Measurements from ENCODE around the gene ARX. TPM values are rescaled to one million over a fixed set of nuclear protein-coding genes. Genes with fewer than 3 reads are reported as not detected.

ARX gene
- total RNA-seq, 5 donors from 2014 or later (not counting 1 experiment from before 2014, with no cell fraction given) = not detected

DNA sequence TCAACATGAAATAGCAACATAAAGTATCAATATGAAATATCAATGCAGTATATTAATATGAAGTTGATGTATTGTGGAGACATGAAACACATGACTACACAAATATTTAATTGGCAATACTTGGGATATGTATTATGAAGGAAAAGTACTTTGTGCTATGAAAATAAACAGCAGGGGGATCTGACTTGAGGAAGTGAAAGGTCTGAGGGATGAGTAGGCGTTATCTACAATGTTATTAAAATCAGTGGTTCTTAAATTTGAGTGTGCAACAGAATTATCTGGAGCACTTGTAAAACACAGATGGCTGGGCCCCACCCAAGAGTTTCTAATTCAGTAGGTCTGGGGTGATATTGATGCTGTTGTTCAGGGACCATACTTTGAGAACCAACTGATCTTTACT lies 27.4 kb upstream of the ARX start:
- POLR2A ChIA-PET = no interaction called here
- Histone ChIP-seq H3K9me3 (no peaks in the 10 kb centered on the region), H3K27me3 (replicated peaks in 1 of 2; ENCODE audit: control insufficient read depth in 2 of 2, extremely low read depth in 1 of 2, insufficient read depth in 2 of 2, low read length in 1 of 2) (no peaks in the 10 kb centered on the region), H3K27ac (ENCODE audit: low read length) (no peak overlapping the region), H3K36me3 (ENCODE audit: control insufficient read depth in 2 of 2, extremely low read depth in 1 of 2, insufficient read depth in 1 of 2, low read length in 1 of 2) (no peaks in the 10 kb centered on the region), H3K4me3 (ENCODE audit: control insufficient read depth in 1 of 2, extremely low read depth in 1 of 2, low read length in 1 of 2) (no peak overlapping the region), H3K4me1 (ENCODE audit: control insufficient read depth in 1 of 2, extremely low read depth in 1 of 2, insufficient read depth in 2 of 2, low read length in 2 of 2) (no peaks in the 10 kb centered on the region)
- no peak overlapping the region for H3K27ac Mint-ChIP-seq
- H3K4me1 Mint-ChIP-seq = peaks cover 0 to 3% (median 2%) of the 10 kb centered on the region in 3 donors
- peaks cover 0 to 14% of the 10 kb centered on the region in 2 donors for H3K27me3 Mint-ChIP-seq
- CTCF ChIA-PET = interaction anchor here in 1 of 2 donors (0.5 kb wide), 1 partner anchor 16 kb away, joined by 3 read pairs; no protein-coding TSS in a partner anchor
- no peak for ATAC-seq (replicated peaks in 1 of 4)
- H3K4me3 Mint-ChIP-seq = no peak overlapping the region
- no peaks in the 10 kb centered on the region for H3K36me3 Mint-ChIP-seq
- no CpG with 5 or more reads among the region's 1 CpG for WGBS (ENCODE audit: insufficient coverage)
- H3K9me3 Mint-ChIP-seq = no peaks in the 10 kb centered on the region
- DNase-seq = no peak

DNA sequence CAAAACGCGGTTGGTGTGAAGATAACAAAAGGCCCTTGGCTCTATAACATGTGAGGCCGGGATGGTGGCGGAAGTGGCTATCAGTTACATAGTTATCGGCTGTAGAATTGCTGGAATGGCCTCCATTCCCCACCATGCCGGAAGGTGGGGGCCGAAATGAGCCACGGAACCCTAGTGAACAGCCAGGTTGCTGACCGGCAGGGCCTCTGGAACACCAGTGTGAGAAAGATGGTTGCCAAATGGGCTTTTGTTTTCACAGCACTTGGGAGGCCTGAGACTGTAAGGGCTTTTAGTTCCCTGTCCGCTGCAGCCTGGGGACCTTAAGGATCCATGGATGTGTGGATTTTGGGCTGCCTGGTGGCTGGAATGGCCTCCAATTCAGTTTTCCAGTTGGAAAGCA lies 23.3 kb upstream of the ARX start:
- Mint-ChIP-seq H3K27me3 (peaks cover 0 to 8% of the 10 kb centered on the region in 2 donors), H3K9me3 (no peaks in the 10 kb centered on the region), H3K4me3 (no peak overlapping the region), H3K27ac (no peak overlapping the region), H3K4me1 (no peaks in the 10 kb centered on the region), H3K36me3 (no peaks in the 10 kb centered on the region)
- H3K27me3 ChIP-seq (replicated peaks in 1 of 2; ENCODE audit: control insufficient read depth in 2 of 2, extremely low read depth in 1 of 2, insufficient read depth in 2 of 2, low read length in 1 of 2) = no peaks in the 10 kb centered on the region
- CTCF ChIA-PET = interaction anchor here in 1 of 2 donors (0.6 kb wide), 1 partner anchor 16 kb away, joined by 3 read pairs; no protein-coding TSS in a partner anchor
- H3K9me3 ChIP-seq = no peaks in the 10 kb centered on the region
- ATAC-seq (replicated peaks in 1 of 4) = no peak
- no peaks in the 10 kb centered on the region for H3K36me3 ChIP-seq (ENCODE audit: control insufficient read depth in 2 of 2, extremely low read depth in 1 of 2, insufficient read depth in 1 of 2, low read length in 1 of 2)
- POLR2A ChIA-PET = no interaction called here
- no peak overlapping the region for H3K4me3 ChIP-seq (ENCODE audit: control insufficient read depth in 1 of 2, extremely low read depth in 1 of 2, low read length in 1 of 2)
- no peak for DNase-seq
- WGBS (ENCODE audit: insufficient coverage) = 93% methylated on average over 3 of the region's 10 CpGs
- H3K4me1 ChIP-seq (ENCODE audit: control insufficient read depth in 1 of 2, extremely low read depth in 1 of 2, insufficient read depth in 2 of 2, low read length in 2 of 2) = no peaks in the 10 kb centered on the region
- H3K27ac ChIP-seq (ENCODE audit: low read length) = no peak overlapping the region

DNA sequence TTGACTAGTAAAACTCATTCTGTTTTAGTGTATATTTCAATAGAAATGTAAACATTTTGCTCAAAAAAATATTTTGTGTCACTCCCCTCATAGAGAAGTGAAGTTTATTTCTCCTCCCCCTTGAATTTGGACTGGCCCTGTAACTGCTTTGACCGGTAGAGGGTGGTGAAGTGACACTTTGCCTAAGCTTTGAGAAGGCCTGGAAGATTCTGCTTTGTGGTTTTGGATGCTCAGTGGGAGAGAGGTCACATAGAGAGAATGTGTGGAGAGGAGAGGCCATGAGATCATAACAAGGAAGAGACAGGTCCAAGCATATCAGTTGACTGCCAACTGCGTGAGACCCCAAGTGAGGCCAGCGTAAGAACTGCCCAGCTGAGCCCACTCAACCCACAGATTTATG lies 19.1 kb upstream of the ARX start:
- ATAC-seq (replicated peaks in 1 of 4) = no peak
- Histone ChIP-seq H3K4me1 (ENCODE audit: control insufficient read depth in 1 of 2, extremely low read depth in 1 of 2, insufficient read depth in 2 of 2, low read length in 2 of 2) (no peaks in the 10 kb centered on the region), H3K36me3 (ENCODE audit: control insufficient read depth in 2 of 2, extremely low read depth in 1 of 2, insufficient read depth in 1 of 2, low read length in 1 of 2) (no peaks in the 10 kb centered on the region), H3K9me3 (no peaks in the 10 kb centered on the region), H3K4me3 (ENCODE audit: control insufficient read depth in 1 of 2, extremely low read depth in 1 of 2, low read length in 1 of 2) (no peak overlapping the region), H3K27me3 (replicated peaks in 1 of 2; ENCODE audit: control insufficient read depth in 2 of 2, extremely low read depth in 1 of 2, insufficient read depth in 2 of 2, low read length in 1 of 2) (no peaks in the 10 kb centered on the region), H3K27ac (ENCODE audit: low read length) (no peak overlapping the region)
- Mint-ChIP-seq H3K27me3 (peaks cover 0 to 8% of the 10 kb centered on the region in 2 donors), H3K36me3 (no peaks in the 10 kb centered on the region), H3K4me3 (no peak overlapping the region), H3K9me3 (no peaks in the 10 kb centered on the region), H3K4me1 (no peaks in the 10 kb centered on the region), H3K27ac (no peak overlapping the region)
- DNase-seq = no peak
- WGBS (ENCODE audit: insufficient coverage) = no CpG with 5 or more reads among the region's 3 CpGs
- ChIA-PET POLR2A (interaction anchor here in 1 of 2 donors (0.7 kb wide), 1 partner anchor 62 kb away, joined by 3 read pairs; no protein-coding TSS in a partner anchor), CTCF (no interaction called here)

DNA sequence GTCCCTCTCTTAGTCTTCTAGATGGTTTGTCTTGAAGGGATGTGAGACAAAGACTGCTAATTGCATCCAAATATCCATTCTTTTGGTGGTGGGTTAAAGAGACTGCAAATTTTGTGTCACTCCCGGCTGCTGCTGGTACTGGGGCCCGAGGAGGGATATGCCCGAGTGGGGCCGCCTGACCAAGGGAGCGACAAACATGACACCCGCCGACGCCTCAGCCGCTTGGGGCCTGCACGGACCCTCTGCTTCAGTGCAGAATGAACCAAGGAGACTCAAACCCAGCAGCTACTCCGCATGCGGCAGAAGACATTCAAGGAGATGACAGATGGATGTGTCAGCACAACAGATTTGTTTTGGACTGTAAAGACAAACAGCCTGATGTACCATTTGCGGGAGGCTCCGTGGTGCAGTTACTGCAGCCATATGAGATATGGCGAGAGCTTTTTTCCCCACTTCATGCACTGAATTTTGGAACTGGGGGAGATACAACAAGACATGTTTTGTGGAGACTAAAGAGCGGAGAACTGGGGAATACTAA lies 13.6 kb upstream of the ARX start:
- ChIA-PET POLR2A (no interaction called here), CTCF (no interaction called here)
- Histone ChIP-seq H3K4me1 (ENCODE audit: control insufficient read depth in 1 of 2, extremely low read depth in 1 of 2, insufficient read depth in 2 of 2, low read length in 2 of 2) (no peaks in the 10 kb centered on the region), H3K4me3 (ENCODE audit: control insufficient read depth in 1 of 2, extremely low read depth in 1 of 2, low read length in 1 of 2) (no peak overlapping the region), H3K9me3 (no peaks in the 10 kb centered on the region), H3K27me3 (replicated peaks in 1 of 2; ENCODE audit: control insufficient read depth in 2 of 2, extremely low read depth in 1 of 2, insufficient read depth in 2 of 2, low read length in 1 of 2) (peaks cover 2 to 4% of the 10 kb centered on the region in 2 experiments), H3K36me3 (ENCODE audit: control insufficient read depth in 2 of 2, extremely low read depth in 1 of 2, insufficient read depth in 1 of 2, low read length in 1 of 2) (no peaks in the 10 kb centered on the region), H3K27ac (ENCODE audit: low read length) (no peak overlapping the region)
- H3K27me3 Mint-ChIP-seq = peaks cover 23 to 30% of the 10 kb centered on the region in 2 donors
- 89% methylated on average over 9 of the region's 16 CpGs for WGBS (ENCODE audit: insufficient coverage)
- H3K27ac Mint-ChIP-seq = no peak overlapping the region
- no peaks in the 10 kb centered on the region for H3K4me1 Mint-ChIP-seq
- H3K36me3 Mint-ChIP-seq = no peaks in the 10 kb centered on the region
- no peak for DNase-seq
- no peak for ATAC-seq (replicated peaks in 1 of 4)
- H3K4me3 Mint-ChIP-seq = no peak overlapping the region
- peaks cover 0 to 3% (median 0%) of the 10 kb centered on the region in 3 donors for H3K9me3 Mint-ChIP-seq

DNA sequence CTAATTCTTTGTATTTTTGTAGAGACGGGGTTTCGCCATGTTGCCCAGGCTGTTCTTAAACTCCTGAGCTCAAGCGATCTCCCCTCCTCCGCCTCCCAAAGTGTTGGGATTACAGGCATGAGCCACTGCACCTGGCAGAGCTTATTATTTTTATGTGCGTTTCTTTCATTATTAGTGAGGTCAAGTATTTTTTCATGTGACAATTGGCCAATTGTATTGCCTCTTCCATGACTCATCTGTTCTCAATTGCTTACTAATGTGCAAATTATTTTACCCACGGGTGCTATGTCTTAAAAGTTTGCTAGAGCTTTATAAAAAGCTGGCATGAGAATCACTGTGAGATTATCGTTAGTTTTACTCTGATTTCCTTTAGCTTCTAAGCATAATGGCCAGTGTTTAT lies 13.0 kb upstream of the ARX start:
- CTCF ChIA-PET = interaction anchor here in 1 of 2 donors (0.6 kb wide), 1 partner anchor 14 kb away, joined by 3 read pairs; no protein-coding TSS in a partner anchor

DNA sequence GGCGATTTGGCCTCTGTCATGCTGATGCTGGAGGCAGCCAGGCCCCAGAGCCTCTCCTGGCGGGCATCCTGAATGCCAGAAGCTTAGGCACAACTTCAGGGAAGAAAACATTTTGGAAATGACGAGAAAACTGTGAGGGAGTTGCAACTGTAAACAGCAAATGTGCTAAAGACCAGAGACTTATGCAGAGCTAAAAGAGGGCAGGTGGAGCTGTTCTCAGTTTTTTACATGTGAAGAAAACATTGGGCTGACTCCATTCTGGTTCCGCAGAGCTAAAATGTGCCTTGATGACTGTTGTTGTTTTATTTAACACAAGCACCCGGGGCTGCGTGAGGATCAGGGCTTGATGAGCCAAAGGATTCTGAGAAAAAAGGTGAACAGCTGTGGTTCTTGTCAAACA lies 10.8 kb upstream of the ARX start:
- H3K9me3 Mint-ChIP-seq = peaks cover 0 to 8% (median 0%) of the 10 kb centered on the region in 3 donors
- no peaks in the 10 kb centered on the region for H3K9me3 ChIP-seq
- H3K27me3 ChIP-seq (replicated peaks in 1 of 2; ENCODE audit: control insufficient read depth in 2 of 2, extremely low read depth in 1 of 2, insufficient read depth in 2 of 2, low read length in 1 of 2) = peaks cover 6 to 15% of the 10 kb centered on the region in 2 experiments
- no peaks in the 10 kb centered on the region for H3K36me3 Mint-ChIP-seq
- H3K27ac ChIP-seq (ENCODE audit: low read length) = no peak overlapping the region
- no peak for DNase-seq
- no peak overlapping the region for H3K27ac Mint-ChIP-seq
- peaks cover 0 to 12% of the 10 kb centered on the region in 2 experiments for H3K4me1 ChIP-seq (ENCODE audit: control insufficient read depth in 1 of 2, extremely low read depth in 1 of 2, insufficient read depth in 2 of 2, low read length in 2 of 2)
- H3K4me3 Mint-ChIP-seq = no peak overlapping the region
- ChIA-PET CTCF (no interaction called here), POLR2A (no interaction called here)
- 100% methylated on average over 1 of the region's 6 CpGs for WGBS (ENCODE audit: insufficient coverage)
- peaks cover 7 to 14% (median 14%) of the 10 kb centered on the region in 3 donors for H3K4me1 Mint-ChIP-seq
- peaks cover 47 to 48% of the 10 kb centered on the region in 2 donors for H3K27me3 Mint-ChIP-seq
- no peak overlapping the region for H3K4me3 ChIP-seq (ENCODE audit: control insufficient read depth in 1 of 2, extremely low read depth in 1 of 2, low read length in 1 of 2)
- ATAC-seq (replicated peaks in 1 of 4) = no peak
- H3K36me3 ChIP-seq (ENCODE audit: control insufficient read depth in 2 of 2, extremely low read depth in 1 of 2, insufficient read depth in 1 of 2, low read length in 1 of 2) = no peaks in the 10 kb centered on the region

More for the DNA sequence above, 13.0 kb upstream of the ARX start:
- WGBS (ENCODE audit: insufficient coverage) = no CpG with 5 or more reads among the region's 7 CpGs
- ATAC-seq (replicated peaks in 1 of 4) (no peak), DNase-seq (no peak)
- H3K4me3 Mint-ChIP-seq = no peak overlapping the region
- peaks cover 0 to under 1% (median under 1%) of the 10 kb centered on the region in 3 donors for H3K4me1 Mint-ChIP-seq
- H3K27me3 Mint-ChIP-seq = peaks cover 30 to 36% of the 10 kb centered on the region in 2 donors
- Histone ChIP-seq H3K36me3 (ENCODE audit: control insufficient read depth in 2 of 2, extremely low read depth in 1 of 2, insufficient read depth in 1 of 2, low read length in 1 of 2) (no peaks in the 10 kb centered on the region), H3K27me3 (replicated peaks in 1 of 2; ENCODE audit: control insufficient read depth in 2 of 2, extremely low read depth in 1 of 2, insufficient read depth in 2 of 2, low read length in 1 of 2) (peaks cover 2 to 4% of the 10 kb centered on the region in 2 experiments), H3K4me1 (ENCODE audit: control insufficient read depth in 1 of 2, extremely low read depth in 1 of 2, insufficient read depth in 2 of 2, low read length in 2 of 2) (no peaks in the 10 kb centered on the region), H3K9me3 (no peaks in the 10 kb centered on the region), H3K27ac (ENCODE audit: low read length) (no peak overlapping the region), H3K4me3 (ENCODE audit: control insufficient read depth in 1 of 2, extremely low read depth in 1 of 2, low read length in 1 of 2) (no peak overlapping the region)
- H3K9me3 Mint-ChIP-seq = peaks cover 0 to 3% (median 0%) of the 10 kb centered on the region in 3 donors
- POLR2A ChIA-PET = interaction anchor here in 1 of 2 donors (0.6 kb wide), 1 partner anchor 1696 kb away, joined by 4 read pairs; no protein-coding TSS in a partner anchor
- no peaks in the 10 kb centered on the region for H3K36me3 Mint-ChIP-seq
- no peak overlapping the region for H3K27ac Mint-ChIP-seq
